ENCODE data around the gene ASF1A. TPM values are rescaled to one million over a fixed set of nuclear protein-coding genes. Genes with fewer than 3 reads are reported as not detected.

ASF1A gene
- total and polyA plus RNA-seq, 4 donors: 5.6 to 27.0 (median 7.2) TPM

GRCh38 chr6:118914598-118914997 is 20.6 kb downstream of the ASF1A start:
- Histone ChIP-seq H3K27me3 (ENCODE audit: control insufficient read depth in 4 of 4, insufficient read depth in 4 of 4, low read length in 3 of 4) (no peaks in the 10 kb centered on the region), H3K27ac (ENCODE audit: low read depth in 1 of 2, low read length in 2 of 2) (no peak overlapping the region), H3K9ac (ENCODE audit: low read depth in 1 of 2, low read length in 2 of 2) (no peak overlapping the region), H3K4me3 (ENCODE audit: low read depth in 1 of 3, low read length in 3 of 3) (no peak overlapping the region), H3K9me3 (ENCODE audit: control insufficient read depth in 4 of 4, low read length in 3 of 4) (no peaks in the 10 kb centered on the region), H3K4me1 (ENCODE audit: control insufficient read depth in 4 of 4, insufficient read depth in 4 of 4, low read length in 3 of 4) (peaks cover 0 to 3% (median 0%) of the 10 kb centered on the region in 4 donors), H3K36me3 (ENCODE audit: control insufficient read depth in 4 of 4, insufficient read depth in 3 of 4, low read depth in 1 of 4, low read length in 3 of 4) (peaks cover 5 to 44% (median 31%) of the 10 kb centered on the region in 4 donors)
- no peak for DNase-seq (ENCODE audit: low spot score)
- TF ChIP-seq EGR1 (IDR thresholded peaks at IDR 0.05; ENCODE audit: low read depth in 2 of 2): no peak
- TF ChIP-seq, protein P1, sequence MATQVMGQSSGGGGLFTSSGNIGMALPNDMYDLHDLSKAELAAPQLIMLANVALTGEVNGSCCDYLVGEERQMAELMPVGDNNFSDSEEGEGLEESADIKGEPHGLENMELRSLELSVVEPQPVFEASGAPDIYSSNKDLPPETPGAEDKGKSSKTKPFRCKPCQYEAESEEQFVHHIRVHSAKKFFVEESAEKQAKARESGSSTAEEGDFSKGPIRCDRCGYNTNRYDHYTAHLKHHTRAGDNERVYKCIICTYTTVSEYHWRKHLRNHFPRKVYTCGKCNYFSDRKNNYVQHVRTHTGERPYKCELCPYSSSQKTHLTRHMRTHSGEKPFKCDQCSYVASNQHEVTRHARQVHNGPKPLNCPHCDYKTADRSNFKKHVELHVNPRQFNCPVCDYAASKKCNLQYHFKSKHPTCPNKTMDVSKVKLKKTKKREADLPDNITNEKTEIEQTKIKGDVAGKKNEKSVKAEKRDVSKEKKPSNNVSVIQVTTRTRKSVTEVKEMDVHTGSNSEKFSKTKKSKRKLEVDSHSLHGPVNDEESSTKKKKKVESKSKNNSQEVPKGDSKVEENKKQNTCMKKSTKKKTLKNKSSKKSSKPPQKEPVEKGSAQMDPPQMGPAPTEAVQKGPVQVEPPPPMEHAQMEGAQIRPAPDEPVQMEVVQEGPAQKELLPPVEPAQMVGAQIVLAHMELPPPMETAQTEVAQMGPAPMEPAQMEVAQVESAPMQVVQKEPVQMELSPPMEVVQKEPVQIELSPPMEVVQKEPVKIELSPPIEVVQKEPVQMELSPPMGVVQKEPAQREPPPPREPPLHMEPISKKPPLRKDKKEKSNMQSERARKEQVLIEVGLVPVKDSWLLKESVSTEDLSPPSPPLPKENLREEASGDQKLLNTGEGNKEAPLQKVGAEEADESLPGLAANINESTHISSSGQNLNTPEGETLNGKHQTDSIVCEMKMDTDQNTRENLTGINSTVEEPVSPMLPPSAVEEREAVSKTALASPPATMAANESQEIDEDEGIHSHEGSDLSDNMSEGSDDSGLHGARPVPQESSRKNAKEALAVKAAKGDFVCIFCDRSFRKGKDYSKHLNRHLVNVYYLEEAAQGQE (IDR thresholded peaks at IDR 0.05): no peak
- TF ChIP-seq SP1 (IDR thresholded peaks at IDR 0.05): no peak
- no peak for TF ChIP-seq FOXA2 (IDR thresholded peaks at IDR 0.05)
- TF ChIP-seq GABPA (IDR thresholded peaks at IDR 0.05 in 1 of 2, conservative IDR thresholded peaks at IDR 0.05 in 1 of 2): no peak
- TF ChIP-seq, protein P2, sequence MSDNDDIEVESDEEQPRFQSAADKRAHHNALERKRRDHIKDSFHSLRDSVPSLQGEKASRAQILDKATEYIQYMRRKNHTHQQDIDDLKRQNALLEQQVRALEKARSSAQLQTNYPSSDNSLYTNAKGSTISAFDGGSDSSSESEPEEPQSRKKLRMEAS (IDR thresholded peaks at IDR 0.05): no peak
- TF ChIP-seq RAD21 (IDR thresholded peaks at IDR 0.05): no peak
- no peak for TF ChIP-seq JUND (IDR thresholded peaks at IDR 0.05)
- TF ChIP-seq YY1 (IDR thresholded peaks at IDR 0.05): no peak
- no peak for TF ChIP-seq RXRA (IDR thresholded peaks at IDR 0.05)
- no peak for TF ChIP-seq HNF4G (IDR thresholded peaks at IDR 0.05)
- TF ChIP-seq TAF1 (conservative IDR thresholded peaks at IDR 0.05): no peak
- TF ChIP-seq, protein P3, sequence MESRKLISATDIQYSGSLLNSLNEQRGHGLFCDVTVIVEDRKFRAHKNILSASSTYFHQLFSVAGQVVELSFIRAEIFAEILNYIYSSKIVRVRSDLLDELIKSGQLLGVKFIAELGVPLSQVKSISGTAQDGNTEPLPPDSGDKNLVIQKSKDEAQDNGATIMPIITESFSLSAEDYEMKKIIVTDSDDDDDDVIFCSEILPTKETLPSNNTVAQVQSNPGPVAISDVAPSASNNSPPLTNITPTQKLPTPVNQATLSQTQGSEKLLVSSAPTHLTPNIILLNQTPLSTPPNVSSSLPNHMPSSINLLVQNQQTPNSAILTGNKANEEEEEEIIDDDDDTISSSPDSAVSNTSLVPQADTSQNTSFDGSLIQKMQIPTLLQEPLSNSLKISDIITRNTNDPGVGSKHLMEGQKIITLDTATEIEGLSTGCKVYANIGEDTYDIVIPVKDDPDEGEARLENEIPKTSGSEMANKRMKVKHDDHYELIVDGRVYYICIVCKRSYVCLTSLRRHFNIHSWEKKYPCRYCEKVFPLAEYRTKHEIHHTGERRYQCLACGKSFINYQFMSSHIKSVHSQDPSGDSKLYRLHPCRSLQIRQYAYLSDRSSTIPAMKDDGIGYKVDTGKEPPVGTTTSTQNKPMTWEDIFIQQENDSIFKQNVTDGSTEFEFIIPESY (IDR thresholded peaks at IDR 0.05): no peak

- DNase-seq (ENCODE audit: low spot score): no peak
- H3K4me1 ChIP-seq (ENCODE audit: control insufficient read depth in 4 of 4, insufficient read depth in 4 of 4, low read length in 3 of 4): peaks cover 0 to 3% (median 0%) of the 10 kb centered on the region in 4 donors
- no peaks in the 10 kb centered on the region for H3K27me3 ChIP-seq (ENCODE audit: control insufficient read depth in 4 of 4, insufficient read depth in 4 of 4, low read length in 3 of 4)
- TF ChIP-seq HNF4G (IDR thresholded peaks at IDR 0.05) (no peak), FOXA1 (IDR thresholded peaks at IDR 0.05) (no peak), RAD21 (IDR thresholded peaks at IDR 0.05) (no peak), TAF1 (conservative IDR thresholded peaks at IDR 0.05) (no peak), GABPA (IDR thresholded peaks at IDR 0.05 in 1 of 2, conservative IDR thresholded peaks at IDR 0.05 in 1 of 2) (no peak), FOXA2 (IDR thresholded peaks at IDR 0.05) (no peak), EGR1 (IDR thresholded peaks at IDR 0.05; ENCODE audit: low read depth in 2 of 2) (no peak), NR2F2 (IDR thresholded peaks at IDR 0.05) (no peak), RXRA (IDR thresholded peaks at IDR 0.05) (no peak)
- TF ChIP-seq, protein P4, sequence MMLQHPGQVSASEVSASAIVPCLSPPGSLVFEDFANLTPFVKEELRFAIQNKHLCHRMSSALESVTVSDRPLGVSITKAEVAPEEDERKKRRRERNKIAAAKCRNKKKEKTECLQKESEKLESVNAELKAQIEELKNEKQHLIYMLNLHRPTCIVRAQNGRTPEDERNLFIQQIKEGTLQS (IDR thresholded peaks at IDR 0.05): no peak
- TF ChIP-seq, protein P3 (IDR thresholded peaks at IDR 0.05): no peak
- TF ChIP-seq, protein P1 (IDR thresholded peaks at IDR 0.05): no peak
- TF ChIP-seq, protein P2 (IDR thresholded peaks at IDR 0.05): no peak
- H3K9me3 ChIP-seq (ENCODE audit: control insufficient read depth in 4 of 4, low read length in 3 of 4): no peaks in the 10 kb centered on the region
- WGBS: 94% methylated on average over 5 of the region's 5 CpGs
- peaks cover 11 to 38% (median 28%) of the 10 kb centered on the region in 4 donors for H3K36me3 ChIP-seq (ENCODE audit: control insufficient read depth in 4 of 4, insufficient read depth in 3 of 4, low read depth in 1 of 4, low read length in 3 of 4)
- no peak overlapping the region for H3K27ac ChIP-seq (ENCODE audit: low read depth in 1 of 2, low read length in 2 of 2)
- H3K9ac ChIP-seq (ENCODE audit: low read depth in 1 of 2, low read length in 2 of 2): no peak overlapping the region
- no peak overlapping the region for H3K4me3 ChIP-seq (ENCODE audit: low read depth in 1 of 3, low read length in 3 of 3)
Measured at GRCh38 chr6:118917546-118918328, 23.8 kb downstream of the ASF1A start.
